Measurements from ENCODE around the gene BRWD1. TPM values are rescaled to one million over a fixed set of nuclear protein-coding genes. Genes with fewer than 3 reads are reported as not detected.

The BRWD1 gene
- total RNA-seq, 4 donors from 2014 or later, result 41.7 to 69.0 (median 47.1) TPM

- DNase-seq (ENCODE audit: low spot score) (peak; percentile 60), ATAC-seq (ENCODE audit: low FRiP score) (peak; percentile 86)
- no peak for TF ChIP-seq CTCF (IDR thresholded peaks at IDR 0.05)
These were observed 35.2 kb upstream of the BRWD1 start, which contains the start of gene HMGN1 for GRCh38 chr21:39348355-39349210. HMGN1 (minus strand) TSS chr21:39349088; CDS start chr21:39348917, 171 bp downstream.

DNA sequence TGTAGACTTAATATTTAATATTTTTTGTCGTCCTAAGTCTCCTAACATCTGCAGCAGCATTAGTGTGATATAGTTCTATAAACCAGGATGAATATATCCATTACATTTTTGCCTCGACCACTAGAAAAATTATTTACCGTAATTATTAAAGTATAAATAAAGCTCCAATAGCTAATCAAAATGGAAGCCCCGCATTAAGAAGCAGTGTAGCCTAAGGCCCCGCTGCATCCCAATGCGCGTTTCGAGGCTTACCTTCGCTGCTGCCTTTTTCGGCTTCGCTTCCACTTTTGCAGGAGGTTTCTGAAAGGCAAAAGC lies 34.6 kb upstream of the BRWD1 start:
- ATAC-seq (ENCODE audit: low FRiP score) (no peak), DNase-seq (ENCODE audit: low spot score) (no peak)
- no peak for TF ChIP-seq CTCF (IDR thresholded peaks at IDR 0.05)

DNA sequence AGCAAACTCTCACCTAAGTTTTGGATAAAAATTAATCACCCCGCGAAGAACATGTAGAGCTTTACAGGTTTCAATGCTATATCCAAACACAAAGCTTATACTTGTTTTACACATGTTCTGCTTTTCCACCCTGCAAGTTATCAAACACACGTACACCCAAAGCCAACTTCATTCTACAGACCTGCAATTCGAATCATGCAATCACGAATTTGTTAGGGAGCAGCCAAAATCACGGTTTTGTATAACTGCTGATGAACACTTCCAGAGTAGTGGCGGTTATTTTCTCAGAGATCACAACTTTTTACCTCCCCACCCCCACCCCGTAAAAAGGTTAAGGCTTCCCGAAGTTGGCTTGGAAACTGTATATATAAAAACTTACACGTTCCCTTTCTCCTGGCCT lies 34.1 kb upstream of the BRWD1 start:
- no peak for TF ChIP-seq CTCF (IDR thresholded peaks at IDR 0.05)
- DNase-seq (ENCODE audit: low spot score) (no peak), ATAC-seq (ENCODE audit: low FRiP score) (no peak)

DNA sequence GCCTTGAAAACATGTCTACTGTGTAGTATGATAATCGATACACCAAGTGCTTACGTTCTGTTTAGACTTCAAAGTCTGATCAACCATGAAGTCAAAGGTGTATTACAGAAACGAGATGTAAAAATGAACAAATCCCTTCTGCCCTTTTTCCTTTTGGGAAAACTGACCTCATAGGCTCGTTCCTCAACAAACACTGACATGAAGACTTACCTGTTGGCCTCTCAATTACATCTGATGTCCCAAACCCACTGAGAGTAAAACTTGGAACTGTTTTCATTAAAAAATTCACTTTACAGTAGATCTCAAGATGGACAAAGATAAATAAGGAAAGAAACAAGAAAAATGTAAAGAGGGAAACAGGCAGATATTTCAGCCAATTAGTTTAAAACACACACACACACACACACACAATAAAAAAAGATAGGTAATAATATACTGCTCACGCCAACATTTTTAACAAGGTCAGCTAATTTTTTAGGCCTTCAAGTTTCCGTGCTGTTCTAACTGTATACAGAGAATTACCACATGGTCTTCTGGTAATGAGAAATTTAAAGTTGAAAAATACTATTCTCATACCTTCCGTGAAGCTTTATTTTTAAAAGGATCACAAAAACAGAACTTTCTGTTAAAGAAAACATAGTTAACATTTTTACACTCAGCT lies 33.4 kb upstream of the BRWD1 start:
- no peak for DNase-seq (ENCODE audit: low spot score)
- no peak for ATAC-seq (ENCODE audit: low FRiP score)
- no peak for TF ChIP-seq CTCF (IDR thresholded peaks at IDR 0.05)

DNA sequence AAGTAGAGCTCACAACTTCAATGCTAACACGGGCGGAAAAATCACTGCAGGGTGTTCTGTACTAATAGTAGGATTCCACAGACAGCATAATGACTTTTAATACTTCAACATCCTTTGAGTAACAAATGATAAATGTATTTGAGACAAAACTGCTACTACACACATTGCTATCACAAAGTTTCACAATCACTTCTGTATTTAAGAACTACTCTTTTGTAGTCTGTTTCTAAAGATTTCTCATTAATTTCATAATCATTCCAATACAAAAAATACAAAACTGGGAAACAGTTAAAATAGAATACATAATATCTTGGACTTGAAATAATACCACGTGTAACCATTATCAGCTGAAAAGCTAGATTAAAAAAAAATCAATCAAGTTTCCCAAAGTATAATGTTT lies 32.8 kb upstream of the BRWD1 start:
- ATAC-seq (ENCODE audit: low FRiP score) (no peak), DNase-seq (ENCODE audit: low spot score) (no peak)
- no peak for TF ChIP-seq CTCF (IDR thresholded peaks at IDR 0.05)

DNA sequence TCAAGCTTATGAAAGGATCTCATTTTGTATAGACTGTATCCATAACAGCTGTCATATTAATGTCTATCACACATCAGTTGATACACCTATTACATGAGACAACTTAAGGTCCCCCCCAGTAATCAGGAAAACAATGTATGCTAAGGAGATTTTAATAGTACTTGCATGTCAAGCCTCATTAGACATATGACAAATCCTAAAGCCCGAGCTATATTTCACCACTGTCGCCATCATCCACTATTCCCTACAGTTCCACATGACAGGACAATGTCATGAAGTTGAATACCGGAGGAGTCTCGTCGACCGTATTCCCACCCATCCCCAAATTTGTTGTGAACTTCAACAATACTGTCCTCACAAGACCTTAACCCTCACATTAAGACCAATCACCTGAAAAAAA lies 32.0 kb upstream of the BRWD1 start:
- no peak for ATAC-seq (ENCODE audit: low FRiP score)
- DNase-seq (ENCODE audit: low spot score), result no peak
- no peak for TF ChIP-seq CTCF (IDR thresholded peaks at IDR 0.05)

GRCh38 chr21:39344848-39345247 lies 31.4 kb upstream of the BRWD1 start:
- ATAC-seq (ENCODE audit: low FRiP score), result no peak
- no peak for DNase-seq (ENCODE audit: low spot score)
- TF ChIP-seq CTCF (IDR thresholded peaks at IDR 0.05), result no peak

Measured in omental fat pad (tissue), 4 donors.